ENCODE results near the gene ZCCHC14.

ZCCHC14 gene

DNA sequence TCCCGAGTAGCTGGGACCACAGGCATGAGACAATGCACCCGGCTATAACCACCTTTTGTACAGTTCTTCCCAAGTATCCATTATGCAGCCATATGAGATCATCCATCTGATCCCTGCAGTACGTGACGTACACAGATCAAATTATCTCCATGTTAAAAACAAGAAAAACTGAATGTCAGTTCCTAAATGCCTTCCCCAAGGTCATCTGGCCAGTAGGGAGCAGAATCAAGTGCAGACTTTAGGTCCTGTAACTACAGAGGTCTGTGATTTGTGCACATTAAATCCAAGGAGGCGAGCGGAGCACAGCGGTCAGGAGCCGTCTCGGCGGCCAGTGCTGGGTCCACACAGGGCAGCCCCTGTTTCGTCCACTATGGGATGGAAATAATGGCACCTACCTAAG lies 23.7 kb downstream of the ZCCHC14 start:
- no peak overlapping the region for H3K4me3 Mint-ChIP-seq
- no peaks in the 10 kb centered on the region for H3K27me3 Mint-ChIP-seq (ENCODE audit: low read depth)
- H3K36me3 Mint-ChIP-seq (ENCODE audit: low read depth), result no peaks in the 10 kb centered on the region
- no peak overlapping the region for H3K27ac Mint-ChIP-seq
- no peak for DNase-seq (ENCODE audit: low spot score)
- no peaks in the 10 kb centered on the region for H3K9me3 Mint-ChIP-seq
- peaks cover 14% of the 10 kb centered on the region for H3K4me1 Mint-ChIP-seq (ENCODE audit: low read depth)

DNA sequence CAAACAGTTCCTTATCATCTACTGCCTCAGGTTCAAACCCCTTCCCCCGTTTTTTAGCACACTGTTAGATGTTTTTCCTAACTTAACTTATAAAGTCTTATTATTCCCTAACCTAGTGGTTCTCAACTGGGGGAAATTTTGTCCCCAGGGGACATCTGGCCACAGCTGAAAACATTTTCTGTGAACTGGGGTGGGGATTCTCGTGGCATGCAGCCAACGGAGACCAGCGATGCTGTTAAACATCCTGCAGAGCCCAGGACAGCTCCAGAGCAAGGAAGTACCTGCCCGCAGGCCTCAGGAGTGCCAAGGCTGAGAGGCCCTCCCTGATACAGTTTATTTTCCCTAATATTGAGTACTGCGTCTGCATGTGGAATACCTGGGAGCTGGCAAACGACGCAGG lies 24.3 kb downstream of the ZCCHC14 start:
- DNase-seq (ENCODE audit: low spot score), result no peak
- no peak overlapping the region for H3K4me3 Mint-ChIP-seq
- H3K4me1 Mint-ChIP-seq (ENCODE audit: low read depth), result peaks cover 18% of the 10 kb centered on the region
- H3K9me3 Mint-ChIP-seq, result no peaks in the 10 kb centered on the region
- H3K27ac Mint-ChIP-seq, result no peak overlapping the region
- H3K27me3 Mint-ChIP-seq (ENCODE audit: low read depth), result no peaks in the 10 kb centered on the region
- no peaks in the 10 kb centered on the region for H3K36me3 Mint-ChIP-seq (ENCODE audit: low read depth)

DNA sequence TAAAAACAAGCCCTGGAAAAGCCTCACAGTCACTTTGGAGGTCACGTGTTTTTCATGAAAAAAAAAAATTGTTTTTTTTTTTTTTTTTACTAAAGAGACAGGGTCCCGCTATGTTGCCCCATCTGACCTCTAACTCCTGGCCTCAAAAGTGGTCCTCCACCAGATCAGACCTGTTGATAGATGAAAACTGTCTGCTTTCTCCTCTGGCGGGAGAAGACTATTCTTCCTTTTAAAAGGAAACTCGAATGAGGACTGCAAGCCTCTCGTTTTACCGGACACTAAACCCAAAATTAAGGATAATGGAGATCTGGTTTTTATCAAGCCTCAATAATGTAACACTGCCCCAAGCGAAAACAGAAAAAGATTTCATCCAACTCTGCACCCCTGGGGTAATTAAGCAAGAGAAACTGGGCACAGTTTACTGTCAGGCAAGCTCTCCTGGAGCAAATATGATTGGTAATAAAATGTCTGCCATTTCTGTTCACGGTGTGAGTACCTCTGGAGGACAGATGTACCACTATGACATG lies 25.8 kb downstream of the ZCCHC14 start:
- no peak for DNase-seq (ENCODE audit: low spot score)
- Mint-ChIP-seq H3K4me1 (ENCODE audit: low read depth) (peaks cover 18% of the 10 kb centered on the region), H3K27me3 (ENCODE audit: low read depth) (no peaks in the 10 kb centered on the region), H3K27ac (no peak overlapping the region), H3K9me3 (no peaks in the 10 kb centered on the region), H3K36me3 (ENCODE audit: low read depth) (no peaks in the 10 kb centered on the region), H3K4me3 (no peak overlapping the region)

DNA sequence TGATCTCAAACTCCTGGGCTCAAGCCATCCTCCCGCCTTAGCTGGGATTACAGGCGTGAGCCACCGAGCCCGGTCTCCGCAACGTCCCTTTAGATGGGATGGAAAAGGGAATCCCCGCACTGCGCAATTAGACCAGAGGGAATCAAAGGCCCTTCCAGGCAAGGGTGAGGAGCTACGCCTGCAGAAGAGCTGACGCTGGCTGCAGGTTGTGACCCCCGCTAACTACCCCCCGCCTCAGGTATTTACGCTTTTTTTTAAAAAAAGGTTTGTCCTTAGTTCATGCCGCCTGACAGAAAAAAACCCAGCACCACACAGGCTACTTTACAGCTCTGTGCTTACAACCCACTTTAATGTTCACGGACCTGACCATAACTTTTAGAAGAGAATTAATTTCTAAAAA lies 26.9 kb downstream of the ZCCHC14 start:
- no peaks in the 10 kb centered on the region for H3K36me3 Mint-ChIP-seq (ENCODE audit: low read depth)
- H3K27me3 Mint-ChIP-seq (ENCODE audit: low read depth), result no peaks in the 10 kb centered on the region
- H3K4me1 Mint-ChIP-seq (ENCODE audit: low read depth), result peaks cover 21% of the 10 kb centered on the region
- no peak for DNase-seq (ENCODE audit: low spot score)
- H3K27ac Mint-ChIP-seq, result no peak overlapping the region
- no peak overlapping the region for H3K4me3 Mint-ChIP-seq
- H3K9me3 Mint-ChIP-seq, result no peaks in the 10 kb centered on the region

DNA sequence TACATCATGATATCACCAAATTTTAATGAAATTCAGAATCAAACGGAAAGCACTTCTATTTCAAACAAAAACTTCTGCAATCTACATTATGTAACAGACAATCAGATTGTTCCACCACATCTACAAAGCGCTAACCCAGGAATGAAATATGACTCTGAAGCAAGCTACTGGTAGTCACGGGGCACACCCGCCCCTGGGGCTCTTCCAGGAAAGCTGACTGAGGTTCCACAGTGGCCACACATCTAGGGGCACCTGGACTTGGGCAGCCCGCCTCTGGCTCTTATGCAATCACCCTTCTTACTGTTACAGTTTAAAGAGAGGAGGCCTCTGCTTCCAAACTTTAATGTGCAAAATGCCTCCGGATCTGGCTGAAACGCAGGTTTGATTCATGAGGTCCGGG lies 27.5 kb downstream of the ZCCHC14 start:
- DNase-seq (ENCODE audit: low spot score), result no peak
- Mint-ChIP-seq H3K27me3 (ENCODE audit: low read depth) (no peaks in the 10 kb centered on the region), H3K4me1 (ENCODE audit: low read depth) (peaks cover 21% of the 10 kb centered on the region), H3K36me3 (ENCODE audit: low read depth) (no peaks in the 10 kb centered on the region), H3K27ac (peak overlapping the region; percentile 53), H3K4me3 (peak overlapping the region; percentile 73), H3K9me3 (no peaks in the 10 kb centered on the region)

DNA sequence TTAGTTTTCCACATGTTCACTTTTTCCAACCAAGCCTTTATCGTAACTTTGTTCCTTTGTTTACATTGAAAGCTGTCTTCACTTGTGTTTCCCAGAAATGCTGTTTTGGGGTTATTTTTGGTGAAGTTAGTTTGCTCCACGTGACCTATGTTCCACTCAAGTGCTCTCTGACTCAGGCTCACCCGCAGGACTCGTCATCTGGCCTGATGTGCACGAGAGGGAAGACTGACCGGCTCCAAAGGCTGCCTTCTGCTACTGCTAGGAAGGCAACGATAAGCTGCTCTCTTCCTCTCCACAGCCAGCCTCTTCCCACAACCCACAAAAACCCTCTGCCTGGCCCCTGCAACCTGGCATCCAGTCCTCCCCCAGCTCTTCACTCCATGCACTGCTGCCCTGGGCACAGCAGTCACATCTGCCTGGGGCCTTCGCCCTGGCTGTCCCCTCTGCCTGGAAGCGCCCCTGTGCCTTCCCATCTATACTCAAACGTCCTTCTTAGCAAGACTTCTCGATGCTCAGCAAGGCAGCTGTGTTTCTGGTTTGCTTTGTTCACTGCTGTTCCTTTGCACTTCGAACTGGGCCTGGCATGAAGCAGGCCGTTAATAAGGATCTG lies 28.0 kb downstream of the ZCCHC14 start:
- H3K4me1 Mint-ChIP-seq (ENCODE audit: low read depth), result peaks cover 21% of the 10 kb centered on the region
- H3K9me3 Mint-ChIP-seq, result no peaks in the 10 kb centered on the region
- DNase-seq (ENCODE audit: low spot score), result peak; percentile 61
- peak overlapping the region; percentile 53 for H3K27ac Mint-ChIP-seq
- H3K36me3 Mint-ChIP-seq (ENCODE audit: low read depth), result no peaks in the 10 kb centered on the region
- H3K27me3 Mint-ChIP-seq (ENCODE audit: low read depth), result no peaks in the 10 kb centered on the region
- peak overlapping the region; percentile 73 for H3K4me3 Mint-ChIP-seq

DNA sequence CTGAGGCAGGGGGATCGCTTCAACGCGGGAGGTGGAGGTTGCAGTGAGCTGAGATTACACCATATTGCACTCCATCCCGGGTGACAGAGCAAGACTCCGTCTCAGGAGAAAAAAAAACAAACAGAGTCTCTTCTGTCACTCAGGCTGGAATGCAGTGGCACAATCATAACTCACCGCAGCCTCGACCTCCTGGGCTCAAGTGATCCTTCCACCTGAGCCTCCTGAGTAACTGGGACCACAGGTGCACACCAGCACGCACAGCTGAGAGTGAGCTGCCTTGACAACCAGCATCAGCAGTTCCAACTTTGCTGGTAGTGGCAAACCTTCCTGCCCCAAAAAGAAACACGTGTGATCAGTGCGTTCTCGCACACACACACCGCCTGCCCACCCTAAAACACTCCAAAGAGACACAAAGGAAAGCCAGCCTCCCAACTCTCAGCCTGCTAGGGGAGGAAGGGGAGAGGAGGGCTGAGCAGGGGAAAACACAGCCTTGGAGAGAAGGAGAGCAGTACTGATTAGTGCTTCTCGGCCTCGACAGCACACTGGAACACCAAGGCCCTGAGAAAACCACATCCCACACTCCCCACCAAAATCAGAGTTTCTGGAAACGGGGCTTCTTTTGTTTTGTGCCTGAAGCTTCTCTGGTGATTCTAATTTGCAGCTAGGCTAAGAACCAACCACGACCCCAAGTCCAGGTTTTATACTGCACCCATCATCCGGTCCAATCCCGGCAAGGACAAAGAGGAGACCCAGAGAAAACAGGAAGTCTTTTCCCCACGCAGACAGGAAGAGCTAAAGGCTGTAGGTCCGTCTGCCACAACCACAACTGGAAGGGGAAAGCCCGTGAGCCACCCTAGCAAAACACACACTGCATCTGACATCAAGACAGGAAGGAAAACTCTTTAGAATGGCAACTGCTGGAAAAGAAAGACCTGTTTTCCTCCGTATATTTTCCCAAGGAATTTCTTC lies 28.8 kb downstream of the ZCCHC14 start:
- peak overlapping the region; percentile 13 for H3K27ac Mint-ChIP-seq

DNA sequence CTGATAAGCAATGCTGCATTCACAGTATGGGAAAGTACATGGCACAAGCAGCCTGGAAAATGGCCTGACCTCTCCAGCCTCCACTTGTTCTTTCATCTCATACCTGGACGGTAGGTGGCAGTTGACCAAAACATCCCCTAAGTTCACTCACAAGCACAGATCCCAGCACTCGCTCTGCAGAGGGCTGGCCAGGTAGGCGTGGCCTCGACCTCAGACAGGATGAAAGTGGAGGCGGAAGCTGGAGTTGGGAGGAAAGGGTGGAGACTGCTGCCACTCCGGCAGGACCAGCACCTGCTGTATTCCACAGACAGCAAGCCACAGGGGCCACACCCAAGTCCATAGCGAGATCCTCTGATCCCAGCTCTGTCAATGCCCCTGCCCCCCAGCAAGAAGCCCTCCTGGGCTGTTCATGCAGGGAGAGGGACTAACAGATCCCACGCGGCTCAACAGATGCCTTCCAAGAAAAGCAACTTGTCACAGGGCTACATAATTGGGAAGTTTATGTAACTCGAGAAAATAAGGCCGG lies 31.3 kb downstream of the ZCCHC14 start:
- no peaks in the 10 kb centered on the region for H3K27me3 Mint-ChIP-seq (ENCODE audit: low read depth)
- no peaks in the 10 kb centered on the region for H3K36me3 Mint-ChIP-seq (ENCODE audit: low read depth)
- H3K4me3 Mint-ChIP-seq, result no peak overlapping the region
- no peak overlapping the region for H3K27ac Mint-ChIP-seq
- DNase-seq (ENCODE audit: low spot score), result no peak
- H3K4me1 Mint-ChIP-seq (ENCODE audit: low read depth), result peaks cover 33% of the 10 kb centered on the region
- no peaks in the 10 kb centered on the region for H3K9me3 Mint-ChIP-seq

More for the DNA sequence above, 28.8 kb downstream of the ZCCHC14 start:
- Mint-ChIP-seq H3K9me3 (no peaks in the 10 kb centered on the region), H3K4me3 (peak overlapping the region; percentile 73), H3K36me3 (ENCODE audit: low read depth) (no peaks in the 10 kb centered on the region), H3K27me3 (ENCODE audit: low read depth) (no peaks in the 10 kb centered on the region), H3K4me1 (ENCODE audit: low read depth) (peaks cover 21% of the 10 kb centered on the region)
- DNase-seq (ENCODE audit: low spot score), result peak; percentile 62

DNA sequence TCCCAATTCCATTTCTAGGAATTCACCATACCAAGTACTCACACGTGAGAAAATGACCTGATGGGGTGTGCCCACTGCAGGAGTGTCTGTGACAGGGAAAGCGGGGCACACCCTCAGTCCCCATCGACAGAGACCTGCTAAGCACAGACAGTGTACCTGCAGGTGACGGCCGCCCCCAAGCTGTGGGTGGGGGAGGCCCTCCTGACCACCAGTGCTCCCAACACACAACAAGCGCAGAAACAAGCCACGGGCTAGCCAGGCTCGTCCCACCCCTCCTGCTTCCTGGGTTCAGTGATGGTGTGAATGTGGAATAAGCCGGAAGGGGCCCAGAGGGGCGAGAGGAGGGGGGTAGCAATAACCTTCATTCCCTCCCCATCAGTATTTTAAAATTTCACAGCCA lies 31.9 kb downstream of the ZCCHC14 start:
- Mint-ChIP-seq H3K36me3 (ENCODE audit: low read depth) (no peaks in the 10 kb centered on the region), H3K4me1 (ENCODE audit: low read depth) (peaks cover 33% of the 10 kb centered on the region), H3K27ac (no peak overlapping the region), H3K4me3 (no peak overlapping the region), H3K27me3 (ENCODE audit: low read depth) (no peaks in the 10 kb centered on the region), H3K9me3 (no peaks in the 10 kb centered on the region)
- no peak for DNase-seq (ENCODE audit: low spot score)

DNA sequence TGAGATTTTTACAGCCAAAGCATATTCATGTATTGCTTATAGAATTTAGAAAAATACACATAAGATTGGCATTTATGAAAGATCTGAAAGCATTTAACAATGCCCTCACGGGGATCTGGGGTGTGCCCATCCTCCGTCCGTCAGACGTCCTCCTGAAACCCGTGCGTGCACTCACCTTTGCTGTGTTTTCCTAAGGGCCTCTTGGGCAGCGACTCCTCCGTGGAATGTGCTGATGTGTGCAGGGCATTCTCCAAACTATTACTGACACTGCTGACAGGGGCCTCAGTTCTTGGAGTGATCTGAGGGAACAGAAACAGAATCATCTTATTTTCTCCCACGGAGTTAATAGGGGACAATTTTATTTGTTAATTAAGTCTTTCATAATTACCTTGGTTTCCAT lies 33.0 kb downstream of the ZCCHC14 start:
- Mint-ChIP-seq H3K27me3 (ENCODE audit: low read depth) (no peaks in the 10 kb centered on the region), H3K27ac (no peak overlapping the region), H3K36me3 (ENCODE audit: low read depth) (no peaks in the 10 kb centered on the region), H3K4me1 (ENCODE audit: low read depth) (peaks cover 26% of the 10 kb centered on the region), H3K4me3 (no peak overlapping the region), H3K9me3 (no peaks in the 10 kb centered on the region)
- DNase-seq (ENCODE audit: low spot score), result no peak

DNA sequence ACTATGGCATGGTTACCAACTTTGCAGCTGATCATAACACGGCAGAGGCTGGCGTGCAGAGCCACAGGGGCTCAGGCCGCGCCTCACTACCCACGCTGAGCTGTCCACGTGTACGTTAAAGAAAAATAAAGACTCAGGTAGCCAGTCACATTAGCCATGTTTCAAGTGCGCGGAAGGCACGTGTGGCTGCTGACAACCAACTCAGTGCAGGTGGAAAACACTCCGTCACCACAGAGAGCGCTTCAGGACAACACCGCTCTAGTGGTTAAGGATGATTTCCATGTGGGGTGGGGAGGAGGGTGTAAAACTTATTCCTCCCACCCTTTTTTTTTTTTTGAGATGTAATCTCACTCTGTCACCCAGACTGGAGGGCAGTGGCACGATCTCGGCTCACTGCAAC lies 33.8 kb downstream of the ZCCHC14 start:
- Mint-ChIP-seq H3K36me3 (ENCODE audit: low read depth) (no peaks in the 10 kb centered on the region), H3K27ac (no peak overlapping the region), H3K4me1 (ENCODE audit: low read depth) (peaks cover 18% of the 10 kb centered on the region), H3K9me3 (no peaks in the 10 kb centered on the region), H3K4me3 (no peak overlapping the region), H3K27me3 (ENCODE audit: low read depth) (no peaks in the 10 kb centered on the region)
- no peak for DNase-seq (ENCODE audit: low spot score)

DNA sequence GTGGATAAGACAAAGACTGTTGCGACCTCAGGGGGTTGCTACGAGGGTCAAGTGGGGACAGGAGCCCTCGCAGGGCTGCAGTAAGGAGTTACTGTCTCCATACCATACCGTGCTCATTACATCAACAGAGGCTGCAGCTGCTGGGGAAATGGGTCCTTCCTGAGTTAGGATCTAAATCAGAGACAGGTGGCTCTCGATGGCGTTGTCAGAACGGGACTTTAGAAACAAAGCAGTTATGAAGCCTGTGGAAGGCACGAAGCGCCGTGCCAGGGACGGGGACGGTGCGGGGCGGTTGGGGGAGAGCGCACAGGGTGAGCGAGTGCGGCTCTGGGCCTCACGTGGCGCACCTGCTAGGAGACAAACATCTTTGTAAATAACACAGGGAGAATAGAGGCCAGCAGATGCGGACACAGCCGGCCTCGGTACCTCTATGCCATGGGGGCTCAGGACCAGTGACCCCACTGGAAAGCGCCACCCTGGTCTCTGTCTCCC lies 34.4 kb downstream of the ZCCHC14 start:
- no peak for DNase-seq (ENCODE audit: low spot score)
- Mint-ChIP-seq H3K9me3 (no peaks in the 10 kb centered on the region), H3K36me3 (ENCODE audit: low read depth) (no peaks in the 10 kb centered on the region), H3K4me3 (no peak overlapping the region), H3K4me1 (ENCODE audit: low read depth) (peaks cover 15% of the 10 kb centered on the region), H3K27me3 (ENCODE audit: low read depth) (no peaks in the 10 kb centered on the region), H3K27ac (no peak overlapping the region)

DNA sequence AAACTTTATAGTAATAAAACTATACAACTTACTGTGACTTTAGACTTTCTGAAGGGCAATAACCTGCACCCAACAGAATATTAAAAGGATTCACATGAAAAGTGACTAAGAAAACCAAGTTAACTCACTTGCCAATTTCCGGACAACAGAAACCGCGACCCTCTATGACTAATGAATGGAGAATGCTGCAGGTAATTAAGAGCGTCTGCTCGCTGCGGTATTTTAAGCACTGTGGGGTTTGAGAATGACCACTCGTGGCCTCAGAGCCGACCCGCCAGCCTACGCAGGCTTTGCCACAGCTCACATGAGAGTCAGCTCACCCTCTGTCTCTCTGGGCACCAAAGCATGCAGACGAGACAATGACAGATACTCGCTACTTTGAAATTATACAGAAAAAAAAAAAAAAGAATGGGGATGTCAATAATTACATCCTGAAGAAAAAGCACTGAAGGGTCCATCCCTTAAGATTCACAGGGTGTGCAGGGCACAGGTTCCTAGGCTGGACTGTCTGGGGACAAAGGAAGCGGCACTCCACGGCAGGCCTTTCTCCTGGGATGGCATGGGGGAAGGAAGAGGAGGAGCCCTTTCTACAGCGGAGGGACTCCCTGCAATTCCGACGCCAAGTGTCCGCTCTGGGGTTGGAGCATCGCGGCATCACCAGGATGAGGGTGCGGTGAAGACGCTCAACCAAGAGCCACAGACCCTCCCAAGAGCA lies 35.0 kb downstream of the ZCCHC14 start:
- Mint-ChIP-seq H3K4me3 (no peak overlapping the region), H3K36me3 (ENCODE audit: low read depth) (no peaks in the 10 kb centered on the region), H3K9me3 (no peaks in the 10 kb centered on the region), H3K27me3 (ENCODE audit: low read depth) (no peaks in the 10 kb centered on the region), H3K4me1 (ENCODE audit: low read depth) (peaks cover 15% of the 10 kb centered on the region), H3K27ac (no peak overlapping the region)
- peak; percentile 65 for DNase-seq (ENCODE audit: low spot score)

Data from T-helper 2 cell treated with Interferon-gamma antibody and Interleukin-4, amounts not matched to agents 5 μg/mL and 100 μg/mL, for 36 hours (primary cell).